Prostate gland (tissue), 2 donors: ENCODE results near the gene AMPH. TPM values are rescaled to one million over a fixed set of nuclear protein-coding genes. Genes with fewer than 3 reads are reported as not detected.
A peak's percentile ranks its signal among the peaks of the same experiment; 100 is the strongest.
"Not testable (repeated sequence)": the region's sequence is repeated elsewhere in the genome, so short reads cannot be mapped to it uniquely, and the experiment has no call there.

Source experiments
- DNase-seq: peaks from one replicate; pipeline ENCODE4 v3.0.0-alpha.2; 2019; ENCODE audit warnings: low spot score
- H3K27ac ChIP-seq, 2 donors: fragments of 200-600 bp; sonication (generic); 2 replicates each; pipeline ENCODE4 v1.5.1; 2017 to 2019
- H3K27me3 ChIP-seq: fragments of 200-600 bp; sonication (generic); replicated peaks from 2 replicates; pipeline ENCODE4 v1.5.1; 2019; ENCODE audit not compliant: insufficient read depth
- H3K36me3 ChIP-seq, 2 donors: fragments of 200-600 bp; sonication (generic); 1 replicate in 1 of 2; 2 replicates in 1 of 2; pipeline versions ENCODE4 v1.5.1 to v1.8.1; 2017 to 2019
- H3K4me1 ChIP-seq: fragments of 200-600 bp; sonication (generic); replicated peaks from 2 replicates; pipeline ENCODE4 v1.5.1; 2019
- H3K4me3 ChIP-seq, 2 donors: fragments of 200-600 bp; sonication (generic); 2 replicates each; pipeline ENCODE4 v1.5.1; 2017 to 2019
- H3K9me3 ChIP-seq: fragments of 200-600 bp; sonication (generic); 2 replicates; pipeline ENCODE4 v1.5.1; 2017
- POLR2A ChIP-seq: fragments of 450-650 bp; IDR thresholded peaks from one replicate; pipeline ENCODE4 v1.6.1; 2016; ENCODE audit warnings: antibody characterized with exemption, mild to moderate bottlenecking
- POLR2AphosphoS5 ChIP-seq: sonication (generic); formaldehyde crosslinking; IDR thresholded peaks from one replicate; pipeline ENCODE4 v1.6.1; 2017; ENCODE audit warnings: antibody characterized with exemption
- WGBS: methylation state at CpG from one replicate; pipeline ENCODE4 v1.1.5; 2018; 5-methylcytosine and 5-hydroxymethylcytosine counted together
- intact Hi-C: fragments of 100-400 bp; cut with DNase I; formaldehyde crosslinking; loops from one replicate; pipeline ENCODE4 v1.14.2; 2022
- total RNA-seq, 2 donors: library from RNA; depleted of rRNA; stranded (reverse); fragments of >200 nt; gene quantifications; one replicate each; pipeline ENCODE4 v1.1.0, GENCODE V29; 2016
- TF ChIP-seq, protein P1 (sequence below), 4 experiments: fragments of 200-600 bp in 2 of 4; fragments of 450-650 bp in 2 of 4; sonication (generic) in 2 of 4; IDR thresholded peaks; 1 replicate in 3 of 4; 2 replicates in 1 of 4; pipeline ENCODE4 v1.5.1; 2016 to 2019; ENCODE audit warnings: antibody characterized with exemption in 4 of 4, mild to moderate bottlenecking in 2 of 4, moderate library complexity in 2 of 4

The AMPH gene
- total RNA-seq, 2 donors from 2014 or later: 5.9 TPM; not detected in 1

DNA sequence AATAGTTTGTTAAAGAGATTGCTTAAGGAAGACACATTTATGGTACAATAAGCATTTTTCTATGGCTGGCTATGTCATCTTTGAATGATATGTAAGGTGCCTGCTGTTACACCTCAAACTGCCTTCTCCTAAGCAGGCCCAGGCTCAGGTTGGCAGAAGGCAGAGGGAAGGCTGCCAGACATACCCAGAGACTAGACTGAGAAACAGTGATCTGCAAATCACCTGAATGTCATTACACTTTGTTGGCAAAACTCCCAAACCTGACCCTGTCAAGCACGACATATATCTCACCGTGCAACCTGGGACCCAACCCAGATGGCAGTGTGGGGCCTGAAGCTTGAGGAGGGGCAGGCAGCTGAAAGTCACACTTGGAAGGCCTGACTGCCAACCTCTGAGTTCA lies 221.1 kb downstream of the AMPH start:
- Histone ChIP-seq H3K36me3 (no peaks in the 10 kb centered on the region), H3K27me3 (no peaks in the 10 kb centered on the region), H3K4me1 (no peaks in the 10 kb centered on the region), H3K9me3 (no peaks in the 10 kb centered on the region), H3K4me3 (no peak overlapping the region), H3K27ac (no peak overlapping the region)
- no peak for DNase-seq
- 45% methylated on average over 2 of the region's 2 CpGs for WGBS
- intact Hi-C loops: no loop called here
- TF ChIP-seq POLR2AphosphoS5: no peak
- TF ChIP-seq, protein P1, sequence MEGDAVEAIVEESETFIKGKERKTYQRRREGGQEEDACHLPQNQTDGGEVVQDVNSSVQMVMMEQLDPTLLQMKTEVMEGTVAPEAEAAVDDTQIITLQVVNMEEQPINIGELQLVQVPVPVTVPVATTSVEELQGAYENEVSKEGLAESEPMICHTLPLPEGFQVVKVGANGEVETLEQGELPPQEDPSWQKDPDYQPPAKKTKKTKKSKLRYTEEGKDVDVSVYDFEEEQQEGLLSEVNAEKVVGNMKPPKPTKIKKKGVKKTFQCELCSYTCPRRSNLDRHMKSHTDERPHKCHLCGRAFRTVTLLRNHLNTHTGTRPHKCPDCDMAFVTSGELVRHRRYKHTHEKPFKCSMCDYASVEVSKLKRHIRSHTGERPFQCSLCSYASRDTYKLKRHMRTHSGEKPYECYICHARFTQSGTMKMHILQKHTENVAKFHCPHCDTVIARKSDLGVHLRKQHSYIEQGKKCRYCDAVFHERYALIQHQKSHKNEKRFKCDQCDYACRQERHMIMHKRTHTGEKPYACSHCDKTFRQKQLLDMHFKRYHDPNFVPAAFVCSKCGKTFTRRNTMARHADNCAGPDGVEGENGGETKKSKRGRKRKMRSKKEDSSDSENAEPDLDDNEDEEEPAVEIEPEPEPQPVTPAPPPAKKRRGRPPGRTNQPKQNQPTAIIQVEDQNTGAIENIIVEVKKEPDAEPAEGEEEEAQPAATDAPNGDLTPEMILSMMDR (IDR thresholded peaks at IDR 0.05): no peak
- TF ChIP-seq POLR2A: no peak

DNA sequence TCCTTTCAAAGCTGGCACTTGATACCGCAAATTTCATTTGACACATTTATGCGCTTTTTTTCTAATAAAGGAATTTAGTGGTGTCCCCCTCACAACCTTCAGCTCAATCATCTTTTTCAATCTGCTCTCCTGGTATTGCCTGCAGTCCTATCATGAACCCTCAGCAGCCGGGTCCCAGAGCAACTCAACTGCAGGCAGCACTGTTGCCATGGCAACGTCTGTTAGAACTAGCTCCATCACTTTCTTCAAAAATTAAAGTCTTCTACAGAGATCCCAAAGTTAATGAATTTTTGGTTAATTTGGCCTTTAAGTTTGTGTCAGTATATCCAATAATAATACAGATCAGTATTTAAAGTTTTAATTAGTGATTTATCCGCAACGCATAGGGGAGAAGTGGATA lies 221.6 kb downstream of the AMPH start:
- no peaks in the 10 kb centered on the region for H3K27me3 ChIP-seq
- no peak overlapping the region for H3K27ac ChIP-seq
- 73% methylated on average over 6 of the region's 6 CpGs for WGBS
- TF ChIP-seq POLR2AphosphoS5: no peak
- TF ChIP-seq POLR2A: no peak
- TF ChIP-seq, protein P1 (IDR thresholded peaks at IDR 0.05): no peak
- intact Hi-C loops: no loop called here
- no peaks in the 10 kb centered on the region for H3K4me1 ChIP-seq
- H3K9me3 ChIP-seq: no peaks in the 10 kb centered on the region
- H3K36me3 ChIP-seq: no peaks in the 10 kb centered on the region
- no peak overlapping the region for H3K4me3 ChIP-seq
- DNase-seq: no peak

DNA sequence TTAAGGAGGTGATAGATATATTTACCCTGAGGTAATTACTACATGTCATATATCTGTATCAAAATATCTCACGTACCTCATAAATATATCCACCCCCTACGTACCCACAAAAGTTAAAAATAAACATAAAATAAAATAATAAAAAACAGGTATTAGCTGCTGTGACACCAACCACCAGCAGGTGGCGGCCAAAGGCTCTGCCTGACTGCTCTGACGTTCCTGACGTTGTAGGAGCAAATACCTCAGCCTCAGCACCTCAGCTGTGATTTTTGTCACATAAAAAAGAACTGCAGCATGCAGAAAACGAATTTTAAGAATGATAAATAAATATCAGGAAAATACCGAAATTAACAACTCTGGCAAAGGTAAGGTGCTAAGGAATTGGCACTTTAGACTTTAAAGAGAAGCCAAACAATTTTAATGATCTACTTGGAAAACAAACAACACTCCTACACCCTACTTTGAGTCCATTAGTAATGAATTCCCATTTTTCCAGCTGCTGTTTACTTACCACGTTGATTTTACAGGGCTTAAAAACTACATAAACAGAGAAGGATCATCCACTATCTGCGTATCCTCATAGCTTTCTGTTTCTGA lies 232.3 kb downstream of the AMPH start:
- peak; percentile 17 for DNase-seq
- Histone ChIP-seq H3K27me3 (no peaks in the 10 kb centered on the region), H3K36me3 (no peaks in the 10 kb centered on the region), H3K9me3 (no peaks in the 10 kb centered on the region), H3K4me1 (no peaks in the 10 kb centered on the region), H3K27ac (no peak overlapping the region), H3K4me3 (no peak overlapping the region)
- no peak for TF ChIP-seq POLR2AphosphoS5
- TF ChIP-seq, protein P1 (IDR thresholded peaks at IDR 0.05): peak; percentile 62 to 72 (median 70)
- 5% methylated on average over 9 of the region's 9 CpGs for WGBS
- intact Hi-C loops: loop anchor here (5.0 to 10.0 kb wide), 2 partner anchors 346 to 1118 kb away; no protein-coding TSS in a partner anchor

DNA sequence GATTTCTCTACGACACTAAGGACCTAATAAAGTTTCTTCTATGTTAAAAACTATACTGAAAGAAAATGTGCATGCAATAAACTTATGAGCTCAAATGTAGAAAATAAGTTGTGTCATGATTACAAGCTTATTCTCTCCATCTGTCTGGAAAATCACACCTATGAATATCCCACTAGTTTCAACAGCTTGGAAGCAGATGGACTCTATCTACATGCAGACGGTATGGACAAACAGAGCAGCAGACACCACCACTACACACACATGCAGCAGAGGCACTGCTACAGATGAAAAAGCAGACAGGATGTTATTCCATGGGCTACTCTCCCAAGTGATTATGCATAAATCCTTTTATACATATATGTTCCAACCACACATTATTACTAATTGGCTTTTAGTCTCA lies 234.3 kb downstream of the AMPH start:
- Histone ChIP-seq H3K36me3 (no peaks in the 10 kb centered on the region), H3K4me1 (no peaks in the 10 kb centered on the region), H3K4me3 (no peak overlapping the region), H3K27ac (no peak overlapping the region), H3K27me3 (no peaks in the 10 kb centered on the region), H3K9me3 (no peaks in the 10 kb centered on the region)
- intact Hi-C loops: loop anchor here (5.0 to 10.0 kb wide), 2 partner anchors 348 to 1120 kb away; no protein-coding TSS in a partner anchor
- TF ChIP-seq POLR2AphosphoS5 (no peak), POLR2A (no peak)
- TF ChIP-seq, protein P1 (IDR thresholded peaks at IDR 0.05): no peak
- WGBS: 71% methylated on average over 2 of the region's 2 CpGs
- no peak for DNase-seq

DNA sequence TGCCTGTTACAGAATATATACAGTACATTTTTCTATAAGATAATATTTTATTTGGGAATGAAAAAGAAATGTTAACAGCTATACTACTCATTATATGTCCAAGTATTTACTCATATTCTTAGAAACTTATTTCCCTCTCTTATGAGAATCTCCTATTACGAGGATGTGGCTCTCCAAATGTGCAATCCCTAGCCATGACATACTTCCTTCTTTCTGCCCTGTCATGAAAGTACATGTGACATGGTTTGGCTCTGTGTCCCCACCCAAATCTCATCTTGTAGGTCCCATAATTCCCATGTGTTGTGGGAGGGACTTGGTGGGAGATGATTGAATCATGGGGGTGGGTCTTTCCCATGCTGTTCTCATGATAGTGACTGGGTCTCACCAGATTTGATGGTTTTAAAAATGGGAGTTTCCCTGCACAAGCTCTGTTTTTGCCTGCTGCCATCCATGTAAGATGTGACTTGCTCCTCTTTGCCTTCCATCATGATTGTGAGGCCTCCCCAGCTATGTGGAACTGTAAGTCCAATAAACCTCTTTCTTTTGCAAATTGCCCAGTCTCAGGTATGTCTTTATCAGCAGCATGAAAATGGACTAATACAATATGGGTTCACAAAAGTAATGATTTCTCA lies 235.1 kb downstream of the AMPH start:
- not testable (repeated sequence) for H3K9me3 ChIP-seq, H3K4me1 ChIP-seq, DNase-seq, H3K4me3 ChIP-seq, H3K27ac ChIP-seq, H3K36me3 ChIP-seq, H3K27me3 ChIP-seq
- WGBS: 94% methylated on average over 1 of the region's 1 CpG
- intact Hi-C loops: loop anchor here (5.0 to 10.0 kb wide), 2 partner anchors 349 to 1121 kb away; no protein-coding TSS in a partner anchor
